Lower leg skin (tissue), 4 donors: Measurements from ENCODE around the gene FTO. TPM values are rescaled to one million over a fixed set of nuclear protein-coding genes. Genes with fewer than 3 reads are reported as not detected.

Experiments
- DNase-seq, 2 donors: peaks; one replicate each; pipeline ENCODE4 v3.0.0-alpha.2; 2019; ENCODE audit warnings: low spot score in 2 of 2
- H3K4me3 ChIP-seq: fragments of 200-600 bp; sonication (generic); 2 replicates; pipeline ENCODE4 v1.5.1; 2017; ENCODE audit warnings: mild to moderate bottlenecking, low read depth; ENCODE audit not compliant: poor library complexity, severe bottlenecking
- CTCF ChIP-seq, 3 donors: fragments of 450-650 bp; IDR thresholded peaks; one replicate each; pipeline ENCODE4 v1.5.1; 2016; ENCODE audit warnings: antibody characterized with exemption in 3 of 3, mild to moderate bottlenecking in 3 of 3, moderate library complexity in 2 of 3
- POLR2A ChIP-seq, 2 donors: fragments of 450-650 bp; IDR thresholded peaks; one replicate each; pipeline ENCODE4 v1.6.1; 2016 to 2017; ENCODE audit warnings: antibody characterized with exemption in 2 of 2, mild to moderate bottlenecking in 1 of 2, moderate library complexity in 1 of 2
- WGBS, 2 donors: methylation state at CpG; one replicate each; pipeline ENCODE4 v1.1.5; 2018; 5-methylcytosine and 5-hydroxymethylcytosine counted together
- intact Hi-C: fragments of 100-400 bp; cut with DNase I; formaldehyde crosslinking; loops from one replicate; pipeline ENCODE4 v1.15.0; 2023; ENCODE audit warnings: low total_unique reads
- total RNA-seq, 4 donors: library from RNA; depleted of rRNA; stranded (reverse); fragments of >200 nt; gene quantifications; one replicate each; pipeline ENCODE4 v1.1.0, GENCODE V29; 2016

The FTO gene
- total RNA-seq, 4 donors from 2014 or later: 61.2 to 88.2 (median 64.1) TPM

GRCh38 chr16:53757971-53758609 lies 54.1 kb downstream of the FTO start:
- no peak overlapping the region for H3K4me3 ChIP-seq
- 72 to 86% methylated on average over 4 of the region's 4 CpGs for WGBS, 2 donors
- DNase-seq: no peak
- TF ChIP-seq CTCF (IDR thresholded peaks at IDR 0.05) (no peak), POLR2A (IDR thresholded peaks at IDR 0.05) (no peak)
- intact Hi-C loops: loop anchor here (2.0 kb wide), 1 partner anchor 57 kb away; no protein-coding TSS in a partner anchor

GRCh38 chr16:53761962-53762703 lies 58.2 kb downstream of the FTO start:
- no peak overlapping the region for H3K4me3 ChIP-seq
- DNase-seq: no peak
- intact Hi-C loops: no loop called here
- TF ChIP-seq POLR2A (IDR thresholded peaks at IDR 0.05): no peak
- TF ChIP-seq CTCF (IDR thresholded peaks at IDR 0.05): no peak
- 55 to 62% methylated on average over 4 of the region's 4 CpGs for WGBS, 2 donors

GRCh38 chr16:53766304-53767016 lies 62.5 kb downstream of the FTO start:
- H3K4me3 ChIP-seq: no peak overlapping the region
- DNase-seq: no peak
- TF ChIP-seq POLR2A (IDR thresholded peaks at IDR 0.05): no peak
- no peak for TF ChIP-seq CTCF (IDR thresholded peaks at IDR 0.05)
- WGBS, 2 donors: 69 to 72% methylated on average over 10 of the region's 10 CpGs
- intact Hi-C loops: no loop called here

GRCh38 chr16:53768167-53768566 lies 64.2 kb downstream of the FTO start:
- no peak for TF ChIP-seq POLR2A (IDR thresholded peaks at IDR 0.05)
- TF ChIP-seq CTCF (IDR thresholded peaks at IDR 0.05): no peak
- H3K4me3 ChIP-seq: no peak overlapping the region
- no peak for DNase-seq
- intact Hi-C loops: no loop called here
- 59 to 60% methylated on average over 4 of the region's 4 CpGs for WGBS, 2 donors

GRCh38 chr16:53768593-53768992 lies 64.6 kb downstream of the FTO start:
- TF ChIP-seq CTCF (IDR thresholded peaks at IDR 0.05): no peak
- no peak for TF ChIP-seq POLR2A (IDR thresholded peaks at IDR 0.05)
- no peak overlapping the region for H3K4me3 ChIP-seq
- DNase-seq: no peak
- 8 to 24% methylated on average over 1 of the region's 1 CpG for WGBS, 2 donors
- intact Hi-C loops: no loop called here
